ENCODE measurements around the gene PRRC2B.

DNA sequence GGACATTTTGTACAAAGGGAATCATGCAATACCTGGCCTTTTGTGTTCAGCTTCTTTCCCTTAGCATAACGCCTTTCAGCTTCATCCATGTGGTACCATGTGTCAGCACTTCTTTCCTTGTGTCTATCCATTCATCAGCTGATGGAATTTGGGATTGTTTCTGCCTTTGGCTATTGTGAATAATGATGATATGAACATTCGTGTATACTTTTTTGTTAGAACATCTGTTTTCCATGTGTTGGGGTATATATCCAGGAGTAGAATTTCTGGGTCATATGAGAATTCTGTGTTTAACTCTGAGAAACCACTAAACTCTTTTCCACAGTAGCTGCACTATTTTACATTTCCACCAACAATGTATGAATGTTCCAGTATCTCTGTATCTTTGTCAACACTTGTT is 14.8 kb upstream of the PRRC2B start:
- TF ChIP-seq GABPA (IDR thresholded peaks at IDR 0.05; ENCODE audit: borderline replicate concordance, insufficient read depth, low read length), result no peak
- no peak for TF ChIP-seq HDAC6 (IDR thresholded peaks at IDR 0.05; ENCODE audit: low read depth, low read length)
- TF ChIP-seq EZH2 (IDR thresholded peaks at IDR 0.05; ENCODE audit: low read depth, low read length, severe bottlenecking), result no peak
- no peak for TF ChIP-seq TAF1 (IDR thresholded peaks at IDR 0.05; ENCODE audit: low read depth, low read length)
- TF ChIP-seq MAX (IDR thresholded peaks at IDR 0.05), result no peak
- TF ChIP-seq, protein P1, sequence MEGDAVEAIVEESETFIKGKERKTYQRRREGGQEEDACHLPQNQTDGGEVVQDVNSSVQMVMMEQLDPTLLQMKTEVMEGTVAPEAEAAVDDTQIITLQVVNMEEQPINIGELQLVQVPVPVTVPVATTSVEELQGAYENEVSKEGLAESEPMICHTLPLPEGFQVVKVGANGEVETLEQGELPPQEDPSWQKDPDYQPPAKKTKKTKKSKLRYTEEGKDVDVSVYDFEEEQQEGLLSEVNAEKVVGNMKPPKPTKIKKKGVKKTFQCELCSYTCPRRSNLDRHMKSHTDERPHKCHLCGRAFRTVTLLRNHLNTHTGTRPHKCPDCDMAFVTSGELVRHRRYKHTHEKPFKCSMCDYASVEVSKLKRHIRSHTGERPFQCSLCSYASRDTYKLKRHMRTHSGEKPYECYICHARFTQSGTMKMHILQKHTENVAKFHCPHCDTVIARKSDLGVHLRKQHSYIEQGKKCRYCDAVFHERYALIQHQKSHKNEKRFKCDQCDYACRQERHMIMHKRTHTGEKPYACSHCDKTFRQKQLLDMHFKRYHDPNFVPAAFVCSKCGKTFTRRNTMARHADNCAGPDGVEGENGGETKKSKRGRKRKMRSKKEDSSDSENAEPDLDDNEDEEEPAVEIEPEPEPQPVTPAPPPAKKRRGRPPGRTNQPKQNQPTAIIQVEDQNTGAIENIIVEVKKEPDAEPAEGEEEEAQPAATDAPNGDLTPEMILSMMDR (IDR thresholded peaks at IDR 0.05; ENCODE audit: control extremely low read depth in 1 of 3, insufficient read depth in 1 of 3, low read depth in 1 of 3, low read length in 3 of 3), result no peak
- no peak for TF ChIP-seq POLR2A (IDR thresholded peaks at IDR 0.05; ENCODE audit: control extremely low read depth in 1 of 2, low read depth in 2 of 2, low read length in 2 of 2)
- TF ChIP-seq CEBPB (IDR thresholded peaks at IDR 0.05; ENCODE audit: low read depth, low read length), result no peak
- no peak for TF ChIP-seq CHD1 (IDR thresholded peaks at IDR 0.05; ENCODE audit: low read depth, low read length)
- no peak for TF ChIP-seq SP1 (IDR thresholded peaks at IDR 0.05; ENCODE audit: low read depth, low read length)
- TF ChIP-seq RAD21 (IDR thresholded peaks at IDR 0.05 in 1 of 2, conservative IDR thresholded peaks at IDR 0.05 in 1 of 2; ENCODE audit: low read depth in 2 of 2, low read length in 2 of 2), result no peak
- TF ChIP-seq TAF7 (optimal IDR thresholded peaks at IDR 0.05; ENCODE audit: borderline replicate concordance, low read depth, low read length), result no peak

Measured in H1 (cell line).